PFSK-1 (cell line): ENCODE data around the gene GSC.

Experiments used
- FOXP2 ChIP-seq: optimal IDR thresholded peaks from 2 replicates; pipeline ENCODE3; 2011; ENCODE audit warnings: borderline replicate concordance, control low read depth, inconsistent platforms; ENCODE audit not compliant: insufficient read depth; ENCODE audit errors: extremely low read length, extremely low read depth
- POLR2AphosphoS5 ChIP-seq: IDR thresholded peaks from 2 replicates; pipeline ENCODE4 v1.6.1; 2012; ENCODE audit warnings: low read depth, mild to moderate bottlenecking, control low read depth, low read length, moderate library complexity
- REST ChIP-seq, 2 experiments: IDR thresholded peaks; 2 replicates each; pipeline versions ENCODE4 v1.6.1 to v1.8.0; 2011 to 2012; ENCODE audit warnings: low read depth in 2 of 2, low read length in 2 of 2, control low read depth in 1 of 2, inconsistent platforms in 1 of 2, mild to moderate bottlenecking in 1 of 2, moderate library complexity in 1 of 2; ENCODE audit not compliant: insufficient read depth in 1 of 2
- SIN3A ChIP-seq: IDR thresholded peaks from 2 replicates; pipeline ENCODE4 v1.6.1; 2012; ENCODE audit warnings: mild to moderate bottlenecking, low read length, moderate library complexity, borderline replicate concordance; ENCODE audit not compliant: insufficient read depth
- TAF1 ChIP-seq: IDR thresholded peaks from 2 replicates; pipeline ENCODE4 v1.6.1; 2012; ENCODE audit warnings: low read length, control low read depth, borderline replicate concordance; ENCODE audit not compliant: insufficient read depth

Gene GSC

GRCh38 chr14:94787655-94788054, 17.7 kb upstream of the GSC start:
- TF ChIP-seq FOXP2 (no peak), REST (IDR thresholded peaks at IDR 0.05; ENCODE audit: insufficient read depth in 1 of 2, low read depth in 2 of 2, low read length in 2 of 2) (no peak), POLR2AphosphoS5 (no peak), TAF1 (no peak), SIN3A (no peak)

- TF ChIP-seq FOXP2 (no peak), REST (IDR thresholded peaks at IDR 0.05; ENCODE audit: insufficient read depth in 1 of 2, low read depth in 2 of 2, low read length in 2 of 2) (no peak), SIN3A (no peak), TAF1 (no peak), POLR2AphosphoS5 (no peak)
Measured at GRCh38 chr14:94787092-94787491, 17.2 kb upstream of the GSC start.

- TF ChIP-seq TAF1 (no peak), REST (IDR thresholded peaks at IDR 0.05; ENCODE audit: insufficient read depth in 1 of 2, low read depth in 2 of 2, low read length in 2 of 2) (no peak), FOXP2 (no peak), POLR2AphosphoS5 (no peak), SIN3A (no peak)
Measured at GRCh38 chr14:94780536-94781399, 10.9 kb upstream of the GSC start.

GRCh38 chr14:94779713-94780112, 9.8 kb upstream of the GSC start:
- TF ChIP-seq TAF1: no peak
- TF ChIP-seq REST (IDR thresholded peaks at IDR 0.05; ENCODE audit: insufficient read depth in 1 of 2, low read depth in 2 of 2, low read length in 2 of 2): no peak
- TF ChIP-seq SIN3A: no peak
- no peak for TF ChIP-seq POLR2AphosphoS5
- no peak for TF ChIP-seq FOXP2
